Activated T-helper 2 cell treated with anti-CD3 and anti-CD28 coated beads, Interferon-gamma antibody, Interleukin-2, Interleukin-4, amounts not matched to agents 10 μg/mL and 5 μg/mL and 100 μg/mL, durations not matched to agents 14 hours and 24 hours and 36 hours (primary cell): ENCODE measurements around the gene ACOT13. TPM values are rescaled to one million over a fixed set of nuclear protein-coding genes. Genes with fewer than 3 reads are reported as not detected.
A peak's percentile ranks its signal among the peaks of the same experiment; 100 is the strongest.
"Not testable (repeated sequence)": the region's sequence is repeated elsewhere in the genome, so short reads cannot be mapped to it uniquely, and the experiment has no call there.

Source experiments
- DNase-seq: peaks from one replicate; pipeline ENCODE4 v3.0.0; 2021; ENCODE audit warnings: low spot score
- H3K27ac Mint-ChIP-seq: one replicate; pipeline ENCODE4 v1.8.0; 2021; ENCODE audit warnings: mixed read lengths
- H3K27me3 Mint-ChIP-seq: one replicate; pipeline ENCODE4 v1.8.0; 2021; ENCODE audit warnings: low read depth, mixed read lengths
- H3K36me3 Mint-ChIP-seq: one replicate; pipeline ENCODE4 v1.8.0; 2021; ENCODE audit warnings: low read depth, mixed read lengths
- H3K4me1 Mint-ChIP-seq: one replicate; pipeline ENCODE4 v1.8.0; 2021; ENCODE audit warnings: low read depth, mixed read lengths
- H3K4me3 Mint-ChIP-seq: one replicate; pipeline ENCODE4 v1.8.0; 2021; ENCODE audit warnings: low read depth, mild to moderate bottlenecking, moderate library complexity, mixed read lengths
- H3K9me3 Mint-ChIP-seq: one replicate; pipeline ENCODE4 v1.8.0; 2021; ENCODE audit warnings: mixed read lengths
- intact Hi-C: fragments of 100-400 bp; cut with micrococcal nuclease; formaldehyde crosslinking; loops from one replicate; pipeline ENCODE4 v1.15.1; 2023
- total RNA-seq: library from RNA; stranded (reverse); gene quantifications from 2 replicates; pipeline ENCODE4 v1.2.3, GENCODE V29; 2022

Gene ACOT13
- total RNA-seq, 1 donor from 2014 or later: 36.6 TPM

GRCh38 chr6:24704468-24704867 is 37.6 kb downstream of the ACOT13 start:
- Mint-ChIP-seq H3K4me1 (peaks cover 16% of the 10 kb centered on the region), H3K4me3 (no peak overlapping the region), H3K9me3 (no peaks in the 10 kb centered on the region), H3K27ac (no peak overlapping the region), H3K36me3 (peaks cover 86% of the 10 kb centered on the region), H3K27me3 (no peaks in the 10 kb centered on the region)
- DNase-seq: no peak
- intact Hi-C loops: no loop called here

DNA sequence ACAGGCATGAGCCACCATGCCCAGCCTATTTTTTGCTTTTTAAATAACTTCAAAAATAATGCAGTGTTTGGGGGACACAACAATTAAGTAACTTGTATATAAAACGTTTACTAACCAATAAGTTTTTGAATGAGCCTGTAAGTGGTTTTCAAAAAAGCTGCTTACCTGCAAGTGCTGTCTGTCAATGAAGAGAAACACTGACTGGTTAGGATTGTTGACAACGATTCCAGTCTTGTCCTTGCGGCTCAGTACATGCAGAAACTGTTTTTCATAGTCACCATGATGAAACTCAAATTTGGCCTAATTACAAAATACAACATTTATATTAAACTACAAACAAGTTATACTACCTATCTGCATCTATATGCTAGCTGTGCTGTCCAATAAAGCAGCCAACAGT is 41.7 kb downstream of the ACOT13 start:
- Mint-ChIP-seq H3K9me3 (no peaks in the 10 kb centered on the region), H3K27ac (no peak overlapping the region), H3K4me1 (peaks cover 24% of the 10 kb centered on the region), H3K4me3 (no peak overlapping the region), H3K36me3 (peaks cover 86% of the 10 kb centered on the region), H3K27me3 (no peaks in the 10 kb centered on the region)
- intact Hi-C loops: no loop called here
- no peak for DNase-seq

GRCh38 chr6:24709014-24709711 is 42.3 kb downstream of the ACOT13 start:
- Mint-ChIP-seq H3K4me3 (no peak overlapping the region), H3K36me3 (peaks cover 86% of the 10 kb centered on the region), H3K27ac (no peak overlapping the region), H3K4me1 (peaks cover 30% of the 10 kb centered on the region), H3K27me3 (no peaks in the 10 kb centered on the region), H3K9me3 (no peaks in the 10 kb centered on the region)
- intact Hi-C loops: no loop called here
- DNase-seq: no peak

DNA sequence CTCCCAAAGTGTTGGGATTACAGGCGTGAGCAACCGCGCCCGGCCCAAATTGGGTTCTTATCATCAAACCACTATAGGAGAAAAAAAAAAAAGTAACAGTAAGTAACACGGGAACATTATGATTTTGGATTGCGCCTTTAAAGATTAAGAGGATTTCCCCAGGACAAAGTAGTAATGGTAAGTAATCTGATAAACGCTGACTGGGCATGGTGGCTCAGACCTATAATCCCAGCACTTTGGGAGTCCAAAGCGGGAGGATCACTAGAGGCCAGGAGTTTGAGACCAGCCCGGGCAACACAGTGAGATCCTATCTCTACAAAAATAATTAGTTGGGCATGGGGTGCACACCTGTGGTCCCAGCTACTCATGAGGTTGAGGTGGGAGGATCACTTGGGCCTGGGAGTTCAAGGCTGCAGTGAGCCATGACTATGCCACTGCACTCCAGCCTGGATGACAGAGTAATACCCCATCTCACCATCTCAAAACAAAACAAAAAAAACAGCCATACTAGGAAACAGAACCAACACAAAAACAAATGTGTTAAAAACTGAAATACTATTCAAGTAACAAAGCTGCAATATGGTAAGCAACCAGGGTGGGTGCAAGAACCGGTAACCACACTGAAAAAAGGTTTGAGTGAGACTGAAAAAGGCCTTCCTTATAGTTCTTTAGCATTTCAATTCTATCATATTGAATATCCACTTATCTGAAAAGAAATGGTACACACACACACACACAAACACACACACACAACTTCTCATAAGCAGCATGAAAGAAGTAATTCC is 43.8 kb downstream of the ACOT13 start:
- Mint-ChIP-seq H3K27ac (peak overlapping the region; percentile 69), H3K36me3 (peaks cover 88% of the 10 kb centered on the region), H3K4me3 (no peak overlapping the region), H3K4me1 (peaks cover 32% of the 10 kb centered on the region), H3K9me3 (no peaks in the 10 kb centered on the region), H3K27me3 (no peaks in the 10 kb centered on the region)
- intact Hi-C loops: loop anchor here (10.0 kb wide), 1 partner anchor 334 kb away; no protein-coding TSS in a partner anchor
- no peak for DNase-seq

DNA sequence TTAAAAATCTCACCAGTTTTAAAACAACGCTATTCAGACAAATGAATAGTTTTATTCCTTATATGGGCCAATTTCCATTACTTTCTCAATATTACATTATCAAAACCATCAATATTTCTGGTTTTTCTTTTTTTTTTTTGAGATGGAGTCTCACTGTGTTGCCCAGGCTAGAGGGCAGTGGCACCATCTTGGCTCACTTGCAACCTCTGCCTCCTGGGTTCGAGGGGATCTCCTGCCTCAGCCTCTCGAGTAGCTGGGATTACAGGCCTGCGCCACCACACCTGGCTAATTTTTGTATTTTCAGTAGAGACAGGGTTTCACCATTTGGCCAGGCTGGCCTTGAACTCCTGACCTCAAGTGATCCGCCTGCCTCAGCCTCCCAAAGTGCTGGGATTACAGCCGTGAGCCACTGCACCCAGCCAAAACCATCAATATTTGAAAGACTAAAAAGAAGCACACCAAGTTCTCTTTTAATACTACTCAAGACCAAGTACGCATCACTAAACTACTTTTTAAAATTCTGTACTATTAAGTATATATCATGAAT is 49.8 kb downstream of the ACOT13 start:
- DNase-seq, H3K9me3 Mint-ChIP-seq, H3K27ac Mint-ChIP-seq, H3K27me3 Mint-ChIP-seq: not testable (repeated sequence)
- peaks cover 45% of the 10 kb centered on the region for H3K4me1 Mint-ChIP-seq
- intact Hi-C loops: loop anchor here (10.0 kb wide), 1 partner anchor 328 kb away; no protein-coding TSS in a partner anchor
- H3K36me3 Mint-ChIP-seq: peaks cover 83% of the 10 kb centered on the region
- peak overlapping the region; percentile 99 for H3K4me3 Mint-ChIP-seq

GRCh38 chr6:24718449-24719124 is 51.7 kb downstream of the ACOT13 start:
- Mint-ChIP-seq H3K27ac (peak overlapping the region; percentile 100), H3K27me3 (no peaks in the 10 kb centered on the region), H3K9me3 (no peaks in the 10 kb centered on the region), H3K36me3 (peaks cover 66% of the 10 kb centered on the region), H3K4me3 (peak overlapping the region; percentile 99), H3K4me1 (peaks cover 45% of the 10 kb centered on the region)
- DNase-seq: no peak
- intact Hi-C loops: loop anchor here (2.0 to 10.0 kb wide), 3 partner anchors 48 to 1308 kb away; a partner anchor contains a TSS

DNA sequence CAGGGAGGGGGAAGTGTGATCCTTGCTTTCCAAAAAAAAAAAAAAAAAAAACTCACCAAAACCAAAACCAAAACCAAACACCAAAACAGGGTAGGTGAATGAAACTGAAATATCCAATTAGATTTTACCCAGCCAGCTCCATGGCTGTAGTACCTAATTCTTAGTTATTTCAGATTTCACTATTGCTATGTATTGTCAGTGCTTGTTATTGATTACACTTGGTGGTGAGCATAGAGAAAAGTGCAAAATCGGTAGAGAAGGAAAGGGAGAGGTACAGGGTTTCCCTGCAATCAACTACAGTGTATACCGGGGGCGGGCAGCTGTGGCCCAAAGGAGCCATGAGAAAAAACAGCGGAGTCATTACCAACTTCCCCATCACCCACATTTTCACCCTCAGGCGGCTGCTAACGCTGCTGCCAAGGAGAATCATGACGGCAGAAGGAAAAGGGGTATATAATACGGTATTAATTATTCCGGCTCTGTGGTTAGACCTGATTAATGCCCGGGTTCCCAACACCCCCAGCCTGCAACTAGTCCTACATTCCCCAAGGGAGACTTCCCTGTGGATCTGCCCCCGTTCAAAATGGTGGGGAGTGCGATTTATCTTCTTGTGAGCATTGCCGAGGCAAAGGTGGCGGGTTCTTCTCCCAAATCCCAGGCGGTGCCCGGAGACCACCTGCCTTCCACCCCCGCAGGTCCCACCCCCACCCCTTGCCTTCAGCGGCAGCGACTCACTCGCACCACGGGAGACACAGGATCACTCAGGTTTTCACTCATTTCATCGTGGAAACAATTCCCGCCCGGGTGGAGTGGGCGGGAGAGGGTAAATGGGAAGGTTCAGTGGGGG is 52.5 kb downstream of the ACOT13 start, which contains the start of gene C6orf62:
TSS of gene C6orf62 (minus strand) at position 30 of the 847 bp plus-strand sequence. CDS start 486 bp downstream, outside the sequence.
- Mint-ChIP-seq H3K4me1 (peaks cover 39% of the 10 kb centered on the region), H3K9me3 (no peaks in the 10 kb centered on the region), H3K4me3 (peak within 1 kb of the TSS; percentile 99), H3K27ac (peak within 1 kb of the TSS; percentile 100), H3K27me3 (no peaks in the 10 kb centered on the region), H3K36me3 (peaks cover 58% of the 10 kb centered on the region)
- intact Hi-C loops: loop anchor here (2.0 to 10.0 kb wide), 3 partner anchors 47 to 1307 kb away; a partner anchor contains a TSS
- peak; percentile 50 for DNase-seq

GRCh38 chr6:24720131-24720603 is 53.3 kb downstream of the ACOT13 start:
- Mint-ChIP-seq H3K4me1 (peaks cover 34% of the 10 kb centered on the region), H3K9me3 (no peaks in the 10 kb centered on the region), H3K36me3 (peaks cover 50% of the 10 kb centered on the region), H3K27ac (peak overlapping the region; percentile 100), H3K27me3 (no peaks in the 10 kb centered on the region), H3K4me3 (peak overlapping the region; percentile 99)
- peak; percentile 77 for DNase-seq
- intact Hi-C loops: no loop called here

- H3K27ac Mint-ChIP-seq: peak overlapping the region; percentile 100
- H3K4me1 Mint-ChIP-seq: peaks cover 33% of the 10 kb centered on the region
- peaks cover 44% of the 10 kb centered on the region for H3K36me3 Mint-ChIP-seq
- no peaks in the 10 kb centered on the region for H3K27me3 Mint-ChIP-seq
- H3K9me3 Mint-ChIP-seq: no peaks in the 10 kb centered on the region
- intact Hi-C loops: loop anchor here (1.0 kb wide), 3 partner anchors 22 to 55 kb away; partner anchors contain the start of gene TDP2
- DNase-seq: peak; percentile 100
- H3K4me3 Mint-ChIP-seq: peak overlapping the region; percentile 99
Measured at GRCh38 chr6:24720604-24721460, 54.0 kb downstream of the ACOT13 start.

DNA sequence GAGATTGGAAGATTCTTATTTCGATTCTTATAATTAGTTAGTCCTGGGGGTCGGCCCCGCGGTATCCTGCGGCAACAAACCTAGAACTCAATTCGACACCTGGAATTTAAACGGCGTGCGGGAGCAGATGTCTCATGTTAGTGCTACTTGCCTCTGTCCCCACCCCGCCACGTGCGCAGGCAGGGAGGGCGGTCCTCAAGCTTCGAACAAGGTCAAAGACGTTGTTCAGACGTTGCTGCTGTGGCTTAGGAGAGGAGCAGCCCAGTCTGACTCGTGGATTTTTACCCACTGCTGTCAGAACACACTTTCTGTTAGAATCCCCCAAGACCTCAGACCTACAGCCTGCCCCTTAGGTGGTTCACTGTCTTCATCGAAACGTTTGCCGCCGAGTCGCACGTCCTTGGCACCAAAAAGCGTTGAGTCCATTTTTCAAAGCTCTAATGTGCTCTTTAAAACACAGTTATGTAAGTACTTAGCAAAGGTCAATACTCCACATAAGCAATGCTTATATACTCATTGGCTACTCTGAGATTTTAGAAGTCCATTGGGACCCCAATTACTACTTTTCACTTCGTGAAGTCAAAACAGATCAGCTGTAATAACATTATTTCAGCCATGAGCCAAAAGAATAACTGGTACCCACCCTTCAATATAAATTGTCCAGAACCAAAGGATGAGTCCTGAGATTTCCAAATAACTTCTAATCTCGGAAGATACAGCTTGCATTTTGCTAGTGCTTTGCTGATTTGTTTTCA is 54.8 kb downstream of the ACOT13 start:
- peaks cover 36% of the 10 kb centered on the region for H3K36me3 Mint-ChIP-seq
- H3K4me3 Mint-ChIP-seq: peak overlapping the region; percentile 99
- no peak for DNase-seq
- peaks cover 25% of the 10 kb centered on the region for H3K4me1 Mint-ChIP-seq
- intact Hi-C loops: loop anchor here (1.0 kb wide), 3 partner anchors 22 to 55 kb away; partner anchors contain the start of gene TDP2
- peaks cover 2% of the 10 kb centered on the region for H3K27me3 Mint-ChIP-seq
- H3K9me3 Mint-ChIP-seq: no peaks in the 10 kb centered on the region
- H3K27ac Mint-ChIP-seq: peak overlapping the region; percentile 100
